GM23248 (cell line): Measurements from ENCODE around the gene CAMTA1.

Source experiments
- EZH2 ChIP-seq: fragments of 200-600 bp; sonication (generic); IDR thresholded peaks from 2 replicates; pipeline ENCODE4 v1.6.1; 2018; ENCODE audit warnings: antibody characterized with exemption, mild to moderate bottlenecking; ENCODE audit not compliant: insufficient read depth, poor library complexity, severe bottlenecking
- EZH2phosphoT487 ChIP-seq: fragments of 200-600 bp; sonication (generic); IDR thresholded peaks from 2 replicates; pipeline ENCODE4 v1.6.1; 2018; ENCODE audit warnings: antibody characterized with exemption, moderate library complexity, mild to moderate bottlenecking, low read depth; ENCODE audit not compliant: insufficient read depth

GRCh38 chr1:7620196-7620595 is 834.9 kb downstream of the CAMTA1 start:
- TF ChIP-seq EZH2 = no peak
- no peak for TF ChIP-seq EZH2phosphoT487
